Panc1 (cell line): ENCODE data around the gene MCF2L.

Source experiments
- CTCF ChIP-seq: fragments of 450-650 bp; IDR thresholded peaks from 2 replicates; pipeline ENCODE4 v1.5.1; 2017; ENCODE audit warnings: mild to moderate bottlenecking
- POLR2AphosphoS5 ChIP-seq: IDR thresholded peaks from 2 replicates; pipeline ENCODE4 v1.6.1; 2012; ENCODE audit warnings: mild to moderate bottlenecking, low read depth, low read length, moderate library complexity
- SIN3A ChIP-seq: IDR thresholded peaks from 2 replicates; pipeline ENCODE4 v1.6.1; 2012; ENCODE audit warnings: low read depth, mild to moderate bottlenecking, low read length, moderate library complexity, borderline replicate concordance; ENCODE audit not compliant: insufficient read depth
- TCF7L2 ChIP-seq: IDR thresholded peaks from 2 replicates; pipeline ENCODE4 v1.6.1; 2011; ENCODE audit warnings: mild to moderate bottlenecking, low read depth, low read length, inconsistent platforms
- TF ChIP-seq, protein P1 (sequence below), 2 experiments: IDR thresholded peaks; 2 replicates each; pipeline ENCODE4 v1.6.1; 2011 to 2012; ENCODE audit warnings: low read depth in 2 of 2, control low read depth in 1 of 2, low read length in 1 of 2, mild to moderate bottlenecking in 1 of 2, moderate library complexity in 1 of 2; ENCODE audit not compliant: insufficient read depth in 1 of 2

DNA sequence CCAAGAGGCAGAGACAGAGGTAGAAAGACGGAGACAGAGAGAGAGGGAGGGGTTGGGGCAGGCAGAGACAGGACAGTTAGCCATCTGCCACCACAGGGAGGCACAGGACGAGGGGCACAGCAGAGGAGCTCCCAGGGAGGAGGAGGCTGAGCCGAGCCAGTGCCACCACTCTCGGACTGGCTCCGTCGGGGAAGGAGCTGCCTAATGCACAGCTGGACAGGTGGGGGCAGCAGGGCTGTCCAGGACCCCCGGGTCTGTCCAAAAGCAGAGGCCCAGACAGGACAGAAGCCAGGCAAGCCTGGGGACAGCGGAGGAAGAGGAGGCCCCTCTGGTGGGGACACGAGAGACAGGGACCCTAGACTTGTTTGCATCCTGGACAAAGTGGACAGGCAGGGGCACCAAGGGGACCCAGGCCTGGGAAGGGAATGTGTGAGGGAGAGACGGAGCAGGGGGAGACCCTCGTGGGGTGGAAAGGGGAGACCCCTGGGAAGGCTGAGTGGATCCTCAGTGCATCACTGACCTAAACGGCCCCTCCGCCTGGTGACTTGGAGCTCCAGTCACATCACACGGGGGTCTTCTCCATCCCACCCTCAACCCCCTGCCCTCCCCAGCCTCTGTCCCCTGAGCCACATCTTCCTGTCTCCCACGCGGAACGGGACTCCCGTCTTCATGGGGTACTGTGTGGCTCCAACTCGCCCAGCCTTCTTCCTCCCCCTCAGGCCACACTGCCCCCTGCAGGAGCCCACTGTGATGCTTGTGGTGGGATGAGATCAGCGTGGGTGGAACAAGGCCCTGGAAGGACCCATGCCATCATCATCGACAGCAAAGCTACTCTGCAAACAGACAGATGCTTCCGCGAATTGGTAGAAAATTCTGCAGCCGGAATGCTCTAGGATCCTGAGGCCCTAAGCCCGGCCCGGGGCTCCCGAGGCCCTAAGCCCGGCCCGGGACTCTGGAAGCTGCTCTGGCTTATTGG is 154.5 kb downstream of the MCF2L start:
- TF ChIP-seq CTCF (no peak; the same call in 1 of the 2 replicates), SIN3A (no peak), POLR2AphosphoS5 (no peak), TCF7L2 (no peak)
- TF ChIP-seq, protein P1, sequence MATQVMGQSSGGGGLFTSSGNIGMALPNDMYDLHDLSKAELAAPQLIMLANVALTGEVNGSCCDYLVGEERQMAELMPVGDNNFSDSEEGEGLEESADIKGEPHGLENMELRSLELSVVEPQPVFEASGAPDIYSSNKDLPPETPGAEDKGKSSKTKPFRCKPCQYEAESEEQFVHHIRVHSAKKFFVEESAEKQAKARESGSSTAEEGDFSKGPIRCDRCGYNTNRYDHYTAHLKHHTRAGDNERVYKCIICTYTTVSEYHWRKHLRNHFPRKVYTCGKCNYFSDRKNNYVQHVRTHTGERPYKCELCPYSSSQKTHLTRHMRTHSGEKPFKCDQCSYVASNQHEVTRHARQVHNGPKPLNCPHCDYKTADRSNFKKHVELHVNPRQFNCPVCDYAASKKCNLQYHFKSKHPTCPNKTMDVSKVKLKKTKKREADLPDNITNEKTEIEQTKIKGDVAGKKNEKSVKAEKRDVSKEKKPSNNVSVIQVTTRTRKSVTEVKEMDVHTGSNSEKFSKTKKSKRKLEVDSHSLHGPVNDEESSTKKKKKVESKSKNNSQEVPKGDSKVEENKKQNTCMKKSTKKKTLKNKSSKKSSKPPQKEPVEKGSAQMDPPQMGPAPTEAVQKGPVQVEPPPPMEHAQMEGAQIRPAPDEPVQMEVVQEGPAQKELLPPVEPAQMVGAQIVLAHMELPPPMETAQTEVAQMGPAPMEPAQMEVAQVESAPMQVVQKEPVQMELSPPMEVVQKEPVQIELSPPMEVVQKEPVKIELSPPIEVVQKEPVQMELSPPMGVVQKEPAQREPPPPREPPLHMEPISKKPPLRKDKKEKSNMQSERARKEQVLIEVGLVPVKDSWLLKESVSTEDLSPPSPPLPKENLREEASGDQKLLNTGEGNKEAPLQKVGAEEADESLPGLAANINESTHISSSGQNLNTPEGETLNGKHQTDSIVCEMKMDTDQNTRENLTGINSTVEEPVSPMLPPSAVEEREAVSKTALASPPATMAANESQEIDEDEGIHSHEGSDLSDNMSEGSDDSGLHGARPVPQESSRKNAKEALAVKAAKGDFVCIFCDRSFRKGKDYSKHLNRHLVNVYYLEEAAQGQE (IDR thresholded peaks at IDR 0.05; ENCODE audit: insufficient read depth in 1 of 2, low read depth in 2 of 2, low read length in 1 of 2), result no peak
